ENCODE results near the gene MYO5B. TPM values are rescaled to one million over a fixed set of nuclear protein-coding genes. Genes with fewer than 3 reads are reported as not detected.

The MYO5B gene
- total RNA-seq, 4 donors from 2014 or later: 1.9 to 18.3 (median 4.4) TPM

- 62 to 67% methylated on average over 2 to 3 of the region's 4 CpGs for WGBS, 2 donors (ENCODE audit: low coverage in 1 of 2)
- TF ChIP-seq POLR2AphosphoS5 (IDR thresholded peaks at IDR 0.05) (no peak), EP300 (IDR thresholded peaks at IDR 0.05) (no peak)
- TF ChIP-seq, protein P1, sequence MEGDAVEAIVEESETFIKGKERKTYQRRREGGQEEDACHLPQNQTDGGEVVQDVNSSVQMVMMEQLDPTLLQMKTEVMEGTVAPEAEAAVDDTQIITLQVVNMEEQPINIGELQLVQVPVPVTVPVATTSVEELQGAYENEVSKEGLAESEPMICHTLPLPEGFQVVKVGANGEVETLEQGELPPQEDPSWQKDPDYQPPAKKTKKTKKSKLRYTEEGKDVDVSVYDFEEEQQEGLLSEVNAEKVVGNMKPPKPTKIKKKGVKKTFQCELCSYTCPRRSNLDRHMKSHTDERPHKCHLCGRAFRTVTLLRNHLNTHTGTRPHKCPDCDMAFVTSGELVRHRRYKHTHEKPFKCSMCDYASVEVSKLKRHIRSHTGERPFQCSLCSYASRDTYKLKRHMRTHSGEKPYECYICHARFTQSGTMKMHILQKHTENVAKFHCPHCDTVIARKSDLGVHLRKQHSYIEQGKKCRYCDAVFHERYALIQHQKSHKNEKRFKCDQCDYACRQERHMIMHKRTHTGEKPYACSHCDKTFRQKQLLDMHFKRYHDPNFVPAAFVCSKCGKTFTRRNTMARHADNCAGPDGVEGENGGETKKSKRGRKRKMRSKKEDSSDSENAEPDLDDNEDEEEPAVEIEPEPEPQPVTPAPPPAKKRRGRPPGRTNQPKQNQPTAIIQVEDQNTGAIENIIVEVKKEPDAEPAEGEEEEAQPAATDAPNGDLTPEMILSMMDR (IDR thresholded peaks at IDR 0.05): no peak
- H3K4me1 ChIP-seq: no peaks in the 10 kb centered on the region
- H3K36me3 ChIP-seq: no peaks in the 10 kb centered on the region
- no peak overlapping the region for H3K27ac ChIP-seq
- no peaks in the 10 kb centered on the region for H3K9me3 ChIP-seq
- H3K27me3 ChIP-seq: no peaks in the 10 kb centered on the region
- H3K4me3 ChIP-seq: no peak overlapping the region
- no peak for ATAC-seq
Measured at GRCh38 chr18:50045126-50045525, 149.8 kb downstream of the MYO5B start.

GRCh38 chr18:50044402-50044801 lies 150.5 kb downstream of the MYO5B start:
- ATAC-seq: no peak
- H3K27ac ChIP-seq: no peak overlapping the region
- 40 to 83% methylated on average over 2 to 3 of the region's 3 CpGs for WGBS, 2 donors (ENCODE audit: low coverage in 1 of 2)
- H3K4me1 ChIP-seq: no peaks in the 10 kb centered on the region
- no peaks in the 10 kb centered on the region for H3K36me3 ChIP-seq
- no peaks in the 10 kb centered on the region for H3K9me3 ChIP-seq
- no peaks in the 10 kb centered on the region for H3K27me3 ChIP-seq
- TF ChIP-seq EP300 (IDR thresholded peaks at IDR 0.05): no peak
- TF ChIP-seq POLR2AphosphoS5 (IDR thresholded peaks at IDR 0.05): no peak
- TF ChIP-seq, protein P1 (IDR thresholded peaks at IDR 0.05): no peak
- TF ChIP-seq POLR2A (IDR thresholded peaks at IDR 0.05): no peak
- no peak overlapping the region for H3K4me3 ChIP-seq

DNA sequence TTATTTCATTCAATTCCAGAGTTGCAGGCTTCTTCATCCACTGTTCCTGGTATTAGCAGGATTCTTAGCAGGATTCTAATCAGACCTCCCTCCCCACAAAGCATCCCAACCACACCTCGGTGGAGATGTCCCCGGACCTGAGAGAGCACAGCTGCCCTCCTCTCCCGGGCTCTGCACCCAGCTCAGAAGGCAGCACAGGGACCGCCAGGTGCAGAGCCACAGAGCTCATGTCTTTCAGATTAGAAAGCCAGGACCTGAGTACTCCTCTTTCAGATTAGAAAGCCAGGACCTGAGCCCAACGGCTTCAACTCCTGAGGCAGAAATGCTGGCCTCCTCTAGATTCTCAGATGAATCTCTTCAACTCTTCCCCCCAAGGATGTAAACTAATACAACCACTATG lies 152.3 kb downstream of the MYO5B start:
- H3K36me3 ChIP-seq: no peaks in the 10 kb centered on the region
- 55% methylated on average over 2 of the region's 5 CpGs; no CpG with 5 or more reads in 1 of the 2 donors for whole genome bisulfite sequencing, 2 donors (ENCODE audit: low coverage in 1 of 2)
- no peak for ATAC-seq
- no peaks in the 10 kb centered on the region for H3K9me3 ChIP-seq
- TF ChIP-seq POLR2A (IDR thresholded peaks at IDR 0.05): no peak
- TF ChIP-seq POLR2AphosphoS5 (IDR thresholded peaks at IDR 0.05): no peak
- TF ChIP-seq, protein P1 (IDR thresholded peaks at IDR 0.05): no peak
- no peak for TF ChIP-seq EP300 (IDR thresholded peaks at IDR 0.05)
- H3K27ac ChIP-seq: no peak overlapping the region
- H3K4me3 ChIP-seq: no peak overlapping the region
- H3K27me3 ChIP-seq: no peaks in the 10 kb centered on the region
- H3K4me1 ChIP-seq: no peaks in the 10 kb centered on the region

GRCh38 chr18:50039746-50040145 lies 155.2 kb downstream of the MYO5B start:
- 83 to 94% methylated on average over 2 to 5 of the region's 5 CpGs for whole genome bisulfite sequencing, 2 donors (ENCODE audit: low coverage in 1 of 2)
- H3K4me3 ChIP-seq: no peak overlapping the region
- no peak for ATAC-seq
- no peaks in the 10 kb centered on the region for H3K36me3 ChIP-seq
- TF ChIP-seq POLR2AphosphoS5 (IDR thresholded peaks at IDR 0.05) (no peak), POLR2A (IDR thresholded peaks at IDR 0.05) (no peak), EP300 (IDR thresholded peaks at IDR 0.05) (no peak)
- TF ChIP-seq, protein P1 (IDR thresholded peaks at IDR 0.05): no peak
- H3K27me3 ChIP-seq: no peaks in the 10 kb centered on the region
- H3K27ac ChIP-seq: no peak overlapping the region
- H3K4me1 ChIP-seq: no peaks in the 10 kb centered on the region
- no peaks in the 10 kb centered on the region for H3K9me3 ChIP-seq

DNA sequence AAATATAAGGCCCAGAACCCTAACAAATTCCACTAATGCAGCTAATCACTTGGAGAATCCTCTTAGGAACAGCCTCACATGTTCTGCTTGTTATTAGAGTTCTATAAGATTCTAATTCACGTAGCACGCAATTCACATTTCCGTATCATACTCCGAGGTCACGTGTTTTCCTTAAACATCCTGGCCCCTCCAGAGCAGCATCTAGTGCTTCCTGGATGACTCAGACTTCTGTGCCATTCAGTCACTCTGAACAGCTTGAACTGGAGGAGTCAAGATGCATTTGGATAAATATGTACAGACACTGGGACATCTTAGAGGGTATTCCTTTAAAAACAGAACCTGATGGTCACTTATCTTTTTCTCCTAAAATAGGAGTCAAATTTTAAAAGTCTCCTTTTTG lies 156.5 kb downstream of the MYO5B start:
- Histone ChIP-seq H3K27ac (no peak overlapping the region), H3K9me3 (no peaks in the 10 kb centered on the region), H3K36me3 (no peaks in the 10 kb centered on the region), H3K4me1 (no peaks in the 10 kb centered on the region), H3K4me3 (no peak overlapping the region), H3K27me3 (no peaks in the 10 kb centered on the region)
- TF ChIP-seq POLR2A (IDR thresholded peaks at IDR 0.05) (no peak), POLR2AphosphoS5 (IDR thresholded peaks at IDR 0.05) (no peak), EP300 (IDR thresholded peaks at IDR 0.05) (no peak)
- WGBS, 2 donors (ENCODE audit: low coverage in 1 of 2): 75 to 79% methylated on average over 5 of the region's 5 CpGs
- ATAC-seq: no peak
